ENCODE results near the gene KLF12.

KLF12 gene

GRCh38 chr13:74093691-74094090, 40.5 kb downstream of the KLF12 start:
- no peak overlapping the region for H3K4me3 ChIP-seq (ENCODE audit: insufficient read depth, low read length, poor library complexity, severe bottlenecking)
- no peaks in the 10 kb centered on the region for H3K27me3 ChIP-seq (ENCODE audit: low read length)
- no peaks in the 10 kb centered on the region for H3K9me2 ChIP-seq (replicated peaks; ENCODE audit: insufficient read depth, low read length)
- H3K4me2 ChIP-seq (ENCODE audit: low read depth, low read length, poor library complexity, severe bottlenecking), result no peak overlapping the region
- H3K79me2 ChIP-seq (ENCODE audit: insufficient read depth, low read length), result peaks cover 3% of the 10 kb centered on the region; the same call in 1 of the 2 replicates
- no peak overlapping the region for H3K9ac ChIP-seq (ENCODE audit: low read length)
- H3K9me3 ChIP-seq (ENCODE audit: insufficient read depth, low read length), result no peaks in the 10 kb centered on the region
- no peak overlapping the region for H3K27ac ChIP-seq (ENCODE audit: low read depth, low read length)
- no peak overlapping the region for H2AFZ ChIP-seq (ENCODE audit: low read depth, low read length, severe bottlenecking)
- H3K36me3 ChIP-seq (ENCODE audit: low read length), result no peaks in the 10 kb centered on the region
- TF ChIP-seq CTCF (IDR thresholded peaks at IDR 0.05; ENCODE audit: insufficient read depth, low read length, poor library complexity, severe bottlenecking) (no peak), EZH2phosphoT487 (conservative IDR thresholded peaks at IDR 0.05; ENCODE audit: low read length) (no peak)
- 0 out of 2 replicates have a peak, but pooled peaks cover 5% of the 10 kb centered on the region for H3F3A ChIP-seq (ENCODE audit: insufficient read depth)
- peaks cover 14% of the 10 kb centered on the region for H4K20me1 ChIP-seq (ENCODE audit: low read depth, low read length)

GRCh38 chr13:74092711-74093110, 41.5 kb downstream of the KLF12 start:
- Histone ChIP-seq H3K27me3 (ENCODE audit: low read length) (no peaks in the 10 kb centered on the region), H3K9ac (ENCODE audit: low read length) (no peak overlapping the region), H3K4me2 (ENCODE audit: low read depth, low read length, poor library complexity, severe bottlenecking) (no peak overlapping the region), H2AFZ (ENCODE audit: low read depth, low read length, severe bottlenecking) (no peak overlapping the region), H3K27ac (ENCODE audit: low read depth, low read length) (no peak overlapping the region), H3K4me3 (ENCODE audit: insufficient read depth, low read length, poor library complexity, severe bottlenecking) (no peak overlapping the region), H3K9me3 (ENCODE audit: insufficient read depth, low read length) (no peaks in the 10 kb centered on the region), H3K9me2 (replicated peaks; ENCODE audit: insufficient read depth, low read length) (no peaks in the 10 kb centered on the region), H4K20me1 (ENCODE audit: low read depth, low read length) (peaks cover 11% of the 10 kb centered on the region), H3K36me3 (ENCODE audit: low read length) (no peaks in the 10 kb centered on the region), H3K79me2 (ENCODE audit: insufficient read depth, low read length) (peaks cover under 1% of the 10 kb centered on the region; the same call in 1 of the 2 replicates), H3F3A (ENCODE audit: insufficient read depth) (0 out of 2 replicates have a peak, but pooled peaks cover 5% of the 10 kb centered on the region)
- TF ChIP-seq EZH2phosphoT487 (conservative IDR thresholded peaks at IDR 0.05; ENCODE audit: low read length), result no peak
- TF ChIP-seq CTCF (IDR thresholded peaks at IDR 0.05; ENCODE audit: insufficient read depth, low read length, poor library complexity, severe bottlenecking), result no peak

DNA sequence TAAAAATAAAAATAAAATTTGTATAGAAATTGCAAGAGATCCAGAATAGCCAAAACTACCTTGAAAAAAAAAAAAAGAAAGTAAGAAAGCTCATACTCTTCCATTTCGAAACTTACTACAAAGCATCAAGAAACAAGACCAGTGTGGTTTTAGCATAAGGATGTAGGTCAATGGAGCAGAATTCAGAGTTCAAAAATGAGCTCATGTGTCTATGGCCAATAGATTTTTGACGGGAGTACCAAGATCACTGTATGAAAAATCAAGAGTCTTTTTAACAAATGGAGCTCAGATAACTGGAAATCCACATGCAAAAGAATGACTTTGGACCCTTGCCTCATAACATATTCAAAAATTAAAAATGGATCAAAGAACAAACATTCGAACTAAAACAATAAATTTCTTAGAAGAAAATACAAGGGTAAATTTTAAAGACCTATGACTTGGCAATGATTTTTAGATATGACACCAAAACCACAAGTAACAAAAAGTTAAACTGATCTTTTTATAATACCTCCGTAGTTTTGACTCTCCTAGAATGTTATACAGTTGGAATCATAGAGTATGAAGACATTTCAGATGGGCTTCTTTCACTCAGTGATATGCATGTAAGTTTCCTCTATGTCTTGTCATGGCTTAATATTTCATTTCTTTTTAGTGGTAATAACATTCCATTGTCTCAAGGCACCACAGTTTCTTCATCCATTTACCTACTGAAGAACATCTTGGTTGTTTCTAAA, 43.2 kb downstream of the KLF12 start:
- Histone ChIP-seq H3K27me3 (ENCODE audit: low read length) (no peaks in the 10 kb centered on the region), H3F3A (ENCODE audit: insufficient read depth) (0 out of 2 replicates have a peak, but pooled peaks cover 5% of the 10 kb centered on the region), H3K9ac (ENCODE audit: low read length) (no peak overlapping the region), H3K4me3 (ENCODE audit: insufficient read depth, low read length, poor library complexity, severe bottlenecking) (no peak overlapping the region), H2AFZ (ENCODE audit: low read depth, low read length, severe bottlenecking) (no peak overlapping the region), H4K20me1 (ENCODE audit: low read depth, low read length) (peaks cover 10% of the 10 kb centered on the region), H3K9me3 (ENCODE audit: insufficient read depth, low read length) (no peaks in the 10 kb centered on the region), H3K9me2 (replicated peaks; ENCODE audit: insufficient read depth, low read length) (no peaks in the 10 kb centered on the region), H3K79me2 (ENCODE audit: insufficient read depth, low read length) (no peaks in the 10 kb centered on the region), H3K36me3 (ENCODE audit: low read length) (no peaks in the 10 kb centered on the region), H3K4me2 (ENCODE audit: low read depth, low read length, poor library complexity, severe bottlenecking) (no peak overlapping the region), H3K27ac (ENCODE audit: low read depth, low read length) (no peak overlapping the region)
- TF ChIP-seq CTCF (IDR thresholded peaks at IDR 0.05; ENCODE audit: insufficient read depth, low read length, poor library complexity, severe bottlenecking), result no peak
- no peak for TF ChIP-seq EZH2phosphoT487 (conservative IDR thresholded peaks at IDR 0.05; ENCODE audit: low read length)

Data from SU-DHL-6 (cell line).